ENCODE measurements around the gene BAMBI.

Gene BAMBI

GRCh38 chr10:28705472-28705871 lies 28.2 kb downstream of the BAMBI start:
- no peak for DNase-seq (ENCODE audit: low spot score)

DNA sequence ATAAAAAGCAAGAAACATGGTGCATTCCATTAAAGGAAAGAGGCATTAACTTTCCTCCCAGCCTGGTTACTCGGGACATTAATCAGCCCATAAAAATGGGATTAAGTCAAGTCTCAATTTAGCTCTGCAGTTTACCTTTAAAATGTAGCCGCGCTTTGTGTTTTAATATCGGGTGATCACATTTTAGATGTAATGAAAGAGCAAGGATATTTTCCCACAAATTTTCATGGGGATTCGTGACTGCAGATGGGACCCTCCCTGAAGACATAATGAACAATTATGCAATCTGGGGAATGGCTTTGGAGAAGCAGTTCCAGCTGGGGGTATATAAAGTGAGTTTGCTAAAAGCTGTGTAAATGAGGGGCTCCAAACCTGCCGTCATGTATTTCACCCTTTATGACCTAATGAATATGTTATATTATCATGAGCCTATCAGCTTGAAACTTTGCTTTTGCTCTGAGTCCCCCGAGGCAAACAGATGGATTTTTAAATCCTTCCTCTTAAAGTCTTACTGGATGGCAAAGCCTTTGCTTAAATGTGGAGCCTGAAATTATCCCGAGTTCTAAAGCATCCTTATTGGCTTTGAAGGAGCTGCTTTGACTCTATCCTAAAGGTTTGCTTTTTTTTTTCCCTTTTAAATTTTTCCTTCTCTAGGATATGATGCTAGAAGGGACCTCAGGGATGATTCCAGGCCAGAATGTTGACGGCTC lies 31.8 kb downstream of the BAMBI start:
- DNase-seq (ENCODE audit: low spot score) = no peak

- DNase-seq (ENCODE audit: low spot score) = no peak
Observed at GRCh38 chr10:28710202-28710886, 33.0 kb downstream of the BAMBI start.

GRCh38 chr10:28711041-28711440 lies 33.7 kb downstream of the BAMBI start:
- DNase-seq (ENCODE audit: low spot score) = no peak

GRCh38 chr10:28711776-28712175 lies 34.5 kb downstream of the BAMBI start:
- DNase-seq (ENCODE audit: low spot score) = no peak

GRCh38 chr10:28713626-28714352 lies 36.5 kb downstream of the BAMBI start:
- no peak for DNase-seq (ENCODE audit: low spot score)

GRCh38 chr10:28714401-28715053 lies 37.2 kb downstream of the BAMBI start:
- DNase-seq (ENCODE audit: low spot score) = no peak

- no peak for DNase-seq (ENCODE audit: low spot score)
Observed at GRCh38 chr10:28715246-28715645, 37.9 kb downstream of the BAMBI start.

- no peak for DNase-seq (ENCODE audit: low spot score)
Observed at GRCh38 chr10:28715757-28716156, 38.4 kb downstream of the BAMBI start.

DNA sequence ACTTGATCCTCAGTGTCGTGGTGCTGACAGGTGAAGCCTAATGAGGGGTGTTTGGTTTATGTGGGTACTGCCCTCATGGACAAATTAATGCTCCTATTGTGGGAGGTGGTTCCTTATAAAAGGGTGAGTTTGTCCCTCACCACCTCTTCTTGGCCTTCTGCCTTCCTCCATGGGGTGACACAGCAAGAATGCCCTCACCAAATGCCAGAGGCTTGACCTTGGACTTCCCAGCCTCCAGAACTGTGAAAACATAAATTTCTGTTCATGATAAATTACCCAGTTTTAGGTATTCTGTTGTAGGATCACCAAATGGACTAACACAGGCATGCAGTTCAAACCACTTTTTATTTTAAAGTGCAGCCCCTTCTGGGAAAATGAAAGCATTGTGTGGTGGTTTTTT lies 39.4 kb downstream of the BAMBI start:
- DNase-seq (ENCODE audit: low spot score) = no peak

GRCh38 chr10:28717656-28718201 lies 40.4 kb downstream of the BAMBI start:
- DNase-seq (ENCODE audit: low spot score) = no peak

- no peak for DNase-seq (ENCODE audit: low spot score)
Observed at GRCh38 chr10:28719789-28720436, 42.6 kb downstream of the BAMBI start.

- no peak for DNase-seq (ENCODE audit: low spot score)
Observed at GRCh38 chr10:28721318-28721951, 44.1 kb downstream of the BAMBI start.

- peak; percentile 63 for DNase-seq (ENCODE audit: low spot score)
Observed at GRCh38 chr10:28722065-28722803, 44.9 kb downstream of the BAMBI start.

GRCh38 chr10:28728366-28728765 lies 51.0 kb downstream of the BAMBI start:
- no peak for DNase-seq (ENCODE audit: low spot score)

DNA sequence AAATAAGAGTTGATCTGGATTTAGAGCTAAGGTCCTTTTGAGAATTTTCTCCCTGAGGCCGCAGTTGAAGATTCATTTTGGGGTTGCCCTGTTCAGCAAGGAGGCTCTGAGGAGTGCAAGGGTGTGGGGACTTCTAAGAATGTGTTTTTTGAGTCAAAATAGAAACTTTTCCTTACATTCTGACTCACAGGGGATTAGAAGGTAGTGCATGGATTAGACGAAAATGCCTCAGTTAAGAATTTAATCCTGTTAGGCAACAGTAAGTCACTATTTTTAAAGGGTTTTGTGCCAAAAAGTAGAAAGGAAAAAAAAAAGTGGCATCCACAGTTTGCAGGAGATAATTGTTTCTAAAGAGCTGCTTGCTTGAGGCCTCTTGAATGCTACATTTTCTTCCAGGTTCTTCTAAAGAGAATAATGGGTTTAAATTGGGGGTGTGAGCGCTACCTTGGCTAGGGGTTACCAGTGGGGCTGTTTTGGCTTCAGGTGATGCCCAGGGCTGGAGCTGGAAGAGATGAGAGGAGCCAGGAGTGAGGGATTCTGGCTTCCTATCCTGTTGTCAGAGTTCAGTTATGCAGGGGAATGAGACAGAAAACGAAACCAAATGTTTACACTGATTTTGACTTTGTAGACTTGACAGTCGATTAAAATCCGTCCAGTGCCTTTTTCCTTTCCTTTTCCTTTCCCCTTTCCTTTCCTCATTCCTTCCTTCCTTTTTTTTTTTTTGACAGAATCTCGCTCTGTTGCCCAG lies 52.9 kb downstream of the BAMBI start:
- no peak for DNase-seq (ENCODE audit: low spot score)

DNA sequence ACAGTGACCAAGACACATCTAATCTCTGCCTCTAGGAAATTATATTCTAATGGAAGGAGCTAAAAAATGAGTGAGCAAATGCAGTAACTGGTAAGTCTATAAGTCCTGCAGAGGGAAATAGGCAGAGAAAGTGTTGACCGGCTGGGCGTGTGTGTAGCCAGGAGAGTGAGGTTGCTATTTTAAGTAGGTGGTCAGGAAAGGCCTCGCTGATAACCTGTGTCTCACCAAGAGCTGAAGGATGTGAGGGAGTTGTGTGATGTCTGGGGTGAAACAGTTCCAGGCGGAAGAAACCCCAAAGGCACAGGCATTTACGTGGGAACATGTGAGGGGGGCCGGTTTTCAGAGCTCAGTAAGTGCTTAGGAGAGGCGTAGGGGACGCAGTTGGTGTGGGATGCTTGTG lies 54.8 kb downstream of the BAMBI start:
- DNase-seq (ENCODE audit: low spot score) = no peak

All from Ammon's horn (tissue), 1 donor.